HPDE6-E6E7 (cell line): ENCODE results near the gene STAB2.
A peak's percentile ranks its signal among the peaks of the same experiment; 100 is the strongest.

Experiments
- DNase-seq: peaks from one replicate; pipeline ENCODE4 v3.0.0; 2011; ENCODE audit warnings: missing footprints; ENCODE audit errors: extremely low spot score

The STAB2 gene

GRCh38 chr12:103742349-103742932 lies 155.4 kb downstream of the STAB2 start:
- DNase-seq = peak; percentile 39

DNA sequence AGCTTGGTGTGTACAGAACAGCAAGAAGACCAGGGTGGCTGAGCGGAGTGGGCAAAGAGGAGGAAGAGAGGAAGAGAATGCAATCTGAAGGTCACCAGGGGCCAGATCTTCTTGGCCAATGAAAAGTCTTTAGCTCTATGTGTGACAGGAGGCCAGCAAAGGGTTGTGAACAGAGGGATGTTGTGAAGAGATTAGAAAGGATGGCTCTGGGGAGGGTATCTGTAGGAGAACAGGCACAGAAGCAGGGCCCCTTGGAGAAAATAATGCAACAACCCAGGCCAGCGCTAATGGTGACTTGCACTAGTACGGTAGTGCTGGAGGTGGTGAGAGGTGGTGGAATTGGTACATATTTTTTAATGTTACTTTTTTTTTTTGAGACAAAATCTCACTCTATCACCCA lies 156.7 kb downstream of the STAB2 start:
- no peak for DNase-seq

DNA sequence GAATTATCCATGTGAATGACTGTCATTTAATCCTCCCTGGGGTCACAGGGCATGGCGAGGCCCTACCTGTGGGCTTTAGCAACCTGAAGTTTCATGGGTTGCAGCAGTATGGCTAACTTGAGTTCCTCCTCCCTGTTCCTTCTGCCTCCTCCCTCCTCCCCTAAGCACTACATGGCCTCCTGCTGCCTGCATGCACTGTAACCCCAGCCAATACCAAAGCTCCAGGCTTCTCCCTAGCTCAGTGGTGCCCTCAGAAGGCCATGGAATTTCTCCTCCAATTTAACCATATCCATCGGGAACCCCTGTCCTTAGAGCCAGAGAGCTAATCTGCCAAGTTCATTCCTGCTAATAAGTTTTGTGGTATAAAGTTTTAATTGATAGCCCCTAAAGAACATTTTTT lies 158.9 kb downstream of the STAB2 start:
- no peak for DNase-seq

DNA sequence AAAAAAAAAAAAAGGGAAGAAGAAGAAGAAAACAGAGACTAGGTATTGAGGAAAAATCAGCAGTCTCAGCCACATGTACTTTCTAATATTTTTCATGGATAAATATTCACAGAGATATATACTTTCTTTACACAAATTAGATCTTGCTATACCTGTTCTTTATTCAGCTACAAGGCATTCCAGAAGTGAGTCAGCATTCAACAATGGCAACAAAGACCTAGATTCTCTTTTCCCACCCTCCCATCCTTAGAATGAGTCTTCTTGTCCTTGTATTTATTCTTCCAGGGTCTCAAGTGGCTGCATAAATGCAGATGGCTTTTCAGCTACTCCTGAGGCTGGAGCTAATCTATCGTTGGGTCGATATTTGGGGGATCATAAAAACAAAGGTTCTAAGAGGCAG lies 160.9 kb downstream of the STAB2 start:
- DNase-seq = peak; percentile 76

DNA sequence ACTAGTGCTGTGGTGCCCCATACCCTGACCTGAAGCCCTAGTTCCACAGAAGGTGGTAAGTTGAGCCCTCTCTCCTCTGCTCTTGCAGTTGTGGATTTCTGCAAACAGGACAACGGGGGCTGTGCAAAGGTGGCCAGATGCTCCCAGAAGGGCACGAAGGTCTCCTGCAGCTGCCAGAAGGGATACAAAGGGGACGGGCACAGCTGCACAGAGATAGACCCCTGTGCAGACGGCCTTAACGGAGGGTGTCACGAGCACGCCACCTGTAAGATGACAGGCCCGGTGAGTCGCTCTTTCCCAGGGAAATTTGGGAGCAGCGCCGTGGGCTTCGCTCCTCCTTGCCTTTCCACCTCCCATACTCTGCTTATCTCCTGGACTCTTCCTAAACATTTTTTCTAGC lies 161.8 kb downstream of the STAB2 start:
- DNase-seq = no peak

DNA sequence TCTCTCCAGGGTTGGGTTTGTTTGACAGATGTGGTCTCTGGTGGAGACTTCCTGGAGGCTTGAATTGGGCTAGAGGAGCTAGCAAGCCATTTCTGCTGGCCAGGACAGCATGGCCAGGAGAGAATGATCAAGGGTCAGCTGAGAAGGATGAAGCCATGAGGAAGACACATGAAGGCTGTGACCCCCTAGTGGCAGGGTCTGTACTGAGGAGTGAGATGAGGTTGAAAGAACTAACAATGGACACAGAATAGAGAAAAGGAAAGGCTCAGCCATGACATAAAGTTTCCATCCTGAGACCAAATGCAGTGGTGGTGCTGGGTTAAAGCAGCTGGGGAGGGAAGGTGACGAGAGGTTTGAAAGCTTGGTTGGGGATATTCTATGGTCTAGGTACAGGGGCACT lies 164.1 kb downstream of the STAB2 start:
- DNase-seq = no peak

DNA sequence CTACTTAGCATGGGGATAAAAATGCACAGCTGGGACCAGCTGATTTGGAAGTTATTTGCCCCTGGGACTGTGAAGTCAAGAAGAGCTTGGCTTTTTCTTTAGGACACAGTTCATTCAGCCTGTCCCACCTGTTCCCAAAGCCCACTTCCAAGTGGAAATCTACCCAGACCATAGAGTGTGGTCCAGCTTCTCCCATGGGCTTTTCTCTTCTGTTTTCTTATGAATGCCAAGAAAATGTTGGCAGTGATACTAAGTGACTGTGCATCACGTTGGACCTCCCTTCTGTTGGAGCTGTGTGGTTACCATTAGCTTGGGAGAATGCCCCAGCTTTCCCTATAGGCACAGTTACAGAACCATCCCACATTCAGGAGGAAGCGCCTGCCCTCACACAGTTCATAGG lies 164.5 kb downstream of the STAB2 start:
- no peak for DNase-seq

DNA sequence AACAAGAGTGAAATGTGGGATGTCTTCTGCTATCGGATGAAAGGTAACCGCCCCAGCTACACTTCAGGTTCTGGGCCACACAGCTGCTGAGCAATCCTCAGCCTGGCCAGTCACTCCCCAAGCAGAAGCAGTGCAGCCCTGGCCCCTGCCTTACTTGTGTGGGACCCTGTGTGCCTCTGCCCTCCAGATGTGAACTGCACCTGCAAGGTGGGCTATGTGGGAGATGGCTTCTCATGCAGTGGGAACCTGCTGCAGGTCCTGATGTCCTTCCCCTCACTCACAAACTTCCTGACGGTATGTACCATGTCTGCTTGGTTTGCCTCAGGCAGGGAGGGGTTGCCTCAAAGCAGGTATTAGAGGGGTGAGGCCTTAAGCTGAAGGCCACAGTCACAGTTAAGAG lies 168.4 kb downstream of the STAB2 start:
- no peak for DNase-seq

- no peak for DNase-seq
These were observed 169.4 kb downstream of the STAB2 start for GRCh38 chr12:103756443-103756842.

DNA sequence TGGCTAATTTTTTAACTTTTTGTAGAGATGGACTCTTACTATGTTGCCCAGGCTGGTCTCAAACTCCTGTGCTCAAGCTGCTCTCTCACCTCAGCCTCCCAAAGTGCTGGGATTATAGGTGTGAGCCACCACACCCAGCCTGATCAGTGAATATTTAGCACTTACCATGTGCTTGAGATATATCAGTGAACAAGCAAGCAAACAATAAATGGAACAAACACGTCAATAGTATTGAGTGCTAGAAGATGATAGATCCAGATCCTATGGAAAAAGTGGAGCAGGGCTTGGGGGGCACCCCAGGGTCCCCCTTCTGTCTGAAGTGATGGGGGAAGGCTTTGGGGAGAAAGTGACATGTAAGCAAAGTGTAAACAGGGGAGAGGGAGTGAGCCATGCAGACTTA lies 170.2 kb downstream of the STAB2 start:
- DNase-seq = no peak

DNA sequence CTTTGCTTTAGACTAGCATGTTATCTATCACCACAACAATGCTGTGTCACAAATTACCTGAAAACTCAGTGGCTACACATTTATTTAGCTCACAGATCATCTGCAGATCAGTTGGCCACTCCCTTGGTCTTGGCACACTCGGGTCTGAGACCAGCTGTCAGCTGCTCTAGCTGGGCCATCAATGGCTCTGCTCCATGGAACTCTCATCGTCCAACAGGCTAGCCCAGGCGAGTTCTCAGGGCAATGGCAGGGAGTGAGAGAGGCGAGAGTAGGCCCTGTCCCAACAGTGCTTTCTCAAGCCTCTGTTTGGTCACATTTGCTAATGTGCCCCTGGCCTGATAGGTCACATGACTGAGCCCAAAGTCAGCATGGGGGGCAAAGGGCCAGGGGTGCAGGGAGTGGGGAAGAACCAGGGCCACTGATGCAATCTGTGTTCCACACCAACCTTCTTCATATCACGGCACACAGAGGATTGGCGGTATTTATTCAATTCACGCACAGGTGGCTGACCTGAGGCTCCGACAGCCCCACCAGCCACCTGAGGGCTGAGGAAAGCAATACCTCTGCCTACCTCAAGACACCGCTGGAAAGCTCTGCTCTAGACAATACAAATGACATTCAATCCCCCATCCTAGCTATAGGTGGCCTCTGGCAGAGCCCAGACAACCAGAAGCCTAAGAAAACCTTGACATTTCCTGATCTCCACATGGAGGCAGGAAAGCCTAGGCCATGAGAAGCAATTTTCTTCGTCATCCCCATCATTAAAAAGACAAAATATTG lies 171.4 kb downstream of the STAB2 start:
- no peak for DNase-seq

GRCh38 chr12:103762473-103762872 lies 175.4 kb downstream of the STAB2 start:
- DNase-seq = no peak

- DNase-seq = no peak
These were observed 178.2 kb downstream of the STAB2 start for GRCh38 chr12:103765322-103765721.

GRCh38 chr12:103766028-103766427 lies 179.0 kb downstream of the STAB2 start:
- no peak for DNase-seq

DNA sequence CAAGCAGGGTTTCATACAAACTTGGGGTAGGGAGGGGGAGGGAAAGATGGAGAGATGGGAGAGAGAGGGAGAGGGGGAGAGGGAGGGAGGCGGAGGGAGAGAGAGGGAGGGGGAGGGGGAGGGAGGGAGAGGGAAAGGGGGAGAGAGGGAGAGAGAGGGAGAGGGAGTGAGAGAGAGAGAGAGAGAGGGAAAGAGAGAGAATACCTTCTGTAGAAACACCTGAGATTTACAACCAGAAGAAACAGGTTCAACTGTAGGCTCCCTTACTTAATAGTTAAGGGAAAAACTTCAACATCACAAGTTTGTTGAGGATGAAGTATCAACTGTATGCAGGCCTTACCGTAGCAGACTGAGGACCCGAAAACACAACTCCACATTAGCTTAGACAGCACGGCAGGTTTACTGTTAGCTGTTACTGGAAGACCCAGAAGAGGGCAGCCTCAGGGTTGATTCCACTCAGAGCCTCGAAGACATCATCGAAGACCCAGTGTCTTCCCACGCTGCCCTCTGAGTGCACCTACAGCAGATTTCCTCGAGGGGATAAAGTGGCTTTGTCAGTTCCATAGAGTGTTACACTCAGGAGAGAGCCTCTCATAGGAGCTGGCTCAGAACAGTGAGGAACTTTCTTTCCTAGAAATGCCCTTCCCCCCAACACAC lies 181.5 kb downstream of the STAB2 start:
- no peak for DNase-seq

DNA sequence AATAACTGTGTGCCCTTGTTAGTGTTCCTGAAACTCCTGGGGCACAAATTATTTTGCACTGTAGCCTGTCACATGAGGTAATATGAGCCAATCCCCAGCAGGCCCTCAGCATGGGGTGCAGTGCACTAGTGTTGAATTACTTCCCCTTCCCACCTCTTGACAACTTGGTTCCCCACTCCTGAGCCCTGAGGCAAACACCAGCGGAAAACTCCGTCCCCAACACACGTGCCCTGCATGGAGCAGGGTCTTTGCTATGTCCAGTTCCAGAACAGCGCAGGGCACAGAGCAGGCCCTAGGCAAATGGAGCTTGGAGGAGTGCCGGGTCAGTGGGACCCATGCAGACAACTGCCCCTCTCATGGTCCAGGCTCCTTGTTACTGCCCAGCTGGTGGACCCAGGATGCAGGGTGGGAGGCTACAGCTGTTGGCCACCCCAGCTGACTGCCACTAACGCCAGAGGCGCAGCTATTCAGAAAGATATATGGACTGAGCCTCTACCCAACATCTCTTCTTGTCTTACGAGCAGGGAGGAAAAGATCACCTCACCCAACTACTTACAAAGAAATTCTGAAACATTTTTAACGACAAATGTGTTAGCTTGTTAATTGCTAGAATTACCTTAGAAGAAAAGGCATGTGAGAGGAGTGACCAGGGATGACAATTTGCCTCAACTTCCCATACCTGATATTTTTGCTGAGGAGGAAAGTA lies 182.3 kb downstream of the STAB2 start:
- no peak for DNase-seq

- DNase-seq = no peak
These were observed 184.4 kb downstream of the STAB2 start for GRCh38 chr12:103771466-103771865.

GRCh38 chr12:103772367-103773108 lies 185.5 kb downstream of the STAB2 start:
- no peak for DNase-seq

DNA sequence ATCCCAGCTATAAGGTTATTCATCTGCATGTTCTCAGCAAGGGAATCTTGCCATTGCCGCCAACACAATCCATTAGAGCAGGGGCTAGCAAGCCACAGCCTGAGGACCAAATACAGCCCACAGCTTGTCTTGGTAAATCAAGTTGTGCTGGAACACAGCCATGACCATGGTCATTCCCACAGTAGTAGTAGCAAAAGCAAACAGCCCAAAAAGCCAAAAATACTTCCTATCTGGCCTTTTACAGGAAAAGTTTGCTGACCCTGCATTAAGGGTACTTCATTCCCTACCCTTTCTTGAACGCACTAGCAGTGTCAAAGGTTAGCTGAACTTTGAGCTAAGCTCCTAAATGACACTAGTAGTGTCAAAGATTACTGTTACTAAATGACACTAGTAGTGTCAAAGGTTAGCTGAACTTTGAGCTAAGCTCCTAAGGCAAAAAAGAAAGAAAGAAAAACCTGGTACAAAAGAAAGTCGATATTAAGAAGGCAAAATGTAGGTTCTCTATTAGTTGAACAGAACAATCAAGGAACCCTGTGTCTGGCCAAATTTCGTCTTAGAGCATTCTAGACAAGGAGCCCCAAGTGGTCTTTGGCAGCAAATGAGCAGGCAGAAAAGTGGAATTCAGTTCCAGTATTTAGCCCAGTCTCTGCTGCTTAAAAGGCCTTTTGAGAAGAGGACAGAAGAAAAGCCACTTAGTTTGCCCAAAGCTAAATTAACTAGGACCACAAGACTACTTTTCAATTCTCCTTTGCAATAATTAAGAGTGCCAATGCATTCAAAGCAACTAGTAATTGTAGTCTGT lies 186.2 kb downstream of the STAB2 start:
- no peak for DNase-seq

DNA sequence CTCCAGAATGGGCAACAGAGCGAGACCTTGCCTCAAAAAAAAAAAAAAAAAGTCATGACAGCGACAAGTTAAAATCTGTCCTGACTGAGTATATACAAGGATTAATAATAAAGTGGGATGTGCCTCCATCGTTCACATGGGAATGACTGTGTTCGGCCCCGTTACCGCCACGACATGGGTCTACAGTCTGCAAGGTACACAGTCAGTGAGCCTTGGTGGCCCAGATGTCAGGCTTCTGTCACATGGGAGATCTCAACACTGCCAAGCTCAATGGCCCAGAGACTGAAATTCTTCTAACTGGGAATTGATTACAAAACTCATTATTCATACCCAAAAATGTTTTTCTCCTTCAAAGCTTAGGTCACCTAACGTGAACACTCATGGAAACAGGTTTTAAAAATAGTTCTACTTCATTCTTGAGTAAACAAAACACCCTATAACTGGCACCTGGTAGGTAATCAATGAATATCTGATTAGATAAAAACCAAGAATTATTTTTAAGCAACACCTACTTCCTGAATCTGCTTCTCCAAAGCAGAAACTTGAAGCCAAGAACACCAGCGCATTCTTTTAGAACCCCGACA lies 188.0 kb downstream of the STAB2 start:
- DNase-seq = no peak

- no peak for DNase-seq
These were observed 191.7 kb downstream of the STAB2 start for GRCh38 chr12:103778781-103779180.
